NB4 (cell line): ENCODE measurements around the gene TDRD10.

Experiments used
- DNase-seq: peaks from one replicate; pipeline ENCODE4 v3.0.0; 2010; ENCODE audit warnings: low read depth
- H3K4me3 ChIP-seq: one replicate; pipeline ENCODE4 v1.5.1; 2011; ENCODE audit warnings: mild to moderate bottlenecking, low read depth, low read length, moderate library complexity
- CTCF ChIP-seq: IDR thresholded peaks from one replicate; pipeline ENCODE4 v1.5.1; 2012; ENCODE audit warnings: low read depth, low read length
- MYC ChIP-seq: IDR thresholded peaks from 2 replicates; pipeline ENCODE4 v1.6.1; 2011; ENCODE audit warnings: low read depth, low read length
- POLR2A ChIP-seq: IDR thresholded peaks from 2 replicates; pipeline ENCODE4 v1.6.1; 2011; ENCODE audit warnings: mild to moderate bottlenecking; ENCODE audit not compliant: insufficient read length; ENCODE audit errors: extremely low read depth
- TF ChIP-seq, protein P1 (sequence below): IDR thresholded peaks from 2 replicates; pipeline ENCODE4 v1.6.1; 2011; ENCODE audit warnings: low read depth, low read length

TDRD10 gene

GRCh38 chr1:154582885-154583284, 80.9 kb downstream of the TDRD10 start:
- TF ChIP-seq, protein P1, sequence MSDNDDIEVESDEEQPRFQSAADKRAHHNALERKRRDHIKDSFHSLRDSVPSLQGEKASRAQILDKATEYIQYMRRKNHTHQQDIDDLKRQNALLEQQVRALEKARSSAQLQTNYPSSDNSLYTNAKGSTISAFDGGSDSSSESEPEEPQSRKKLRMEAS, result no peak
- TF ChIP-seq CTCF (no peak), MYC (no peak), POLR2A (no peak)
- no peak for DNase-seq
- no peak overlapping the region for H3K4me3 ChIP-seq

GRCh38 chr1:154583773-154584172, 81.8 kb downstream of the TDRD10 start:
- TF ChIP-seq, protein P1, result no peak
- TF ChIP-seq POLR2A, result no peak
- TF ChIP-seq MYC, result no peak
- no peak for TF ChIP-seq CTCF
- no peak overlapping the region for H3K4me3 ChIP-seq
- no peak for DNase-seq

GRCh38 chr1:154584267-154584994, 82.4 kb downstream of the TDRD10 start:
- TF ChIP-seq, protein P1, result no peak
- DNase-seq, result no peak
- no peak overlapping the region for H3K4me3 ChIP-seq

DNA sequence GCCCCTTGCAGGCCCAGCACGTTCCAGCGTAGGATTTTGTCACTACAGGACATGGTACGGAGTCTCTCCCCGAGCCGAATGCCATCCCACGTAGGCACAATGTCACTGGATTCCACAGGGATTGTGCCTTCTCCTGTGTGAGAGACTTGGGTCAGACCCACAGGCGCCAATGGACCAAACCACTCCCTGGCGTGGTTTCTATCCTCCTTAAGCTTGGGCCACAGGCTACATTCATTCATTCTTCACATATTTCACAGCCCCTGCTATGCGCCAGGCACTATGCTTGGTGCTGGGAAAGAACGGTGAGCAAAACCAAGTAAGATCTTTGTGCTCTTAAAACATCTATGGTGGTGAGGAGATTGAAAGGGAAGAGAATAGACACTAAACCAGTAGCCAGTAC, 84.2 kb downstream of the TDRD10 start:
- no peak for DNase-seq
- TF ChIP-seq, protein P1, result no peak
- TF ChIP-seq CTCF (no peak), MYC (no peak), POLR2A (no peak)

GRCh38 chr1:154586641-154587040, 84.6 kb downstream of the TDRD10 start:
- no peak for TF ChIP-seq MYC
- TF ChIP-seq CTCF, result no peak
- TF ChIP-seq, protein P1, result no peak
- no peak for TF ChIP-seq POLR2A
- no peak overlapping the region for H3K4me3 ChIP-seq
- no peak for DNase-seq

More for the DNA sequence above, 84.2 kb downstream of the TDRD10 start:
- H3K4me3 ChIP-seq, result no peak overlapping the region

- no peak overlapping the region for H3K4me3 ChIP-seq
- DNase-seq, result no peak
- TF ChIP-seq MYC (no peak), CTCF (no peak), POLR2A (no peak)
- TF ChIP-seq, protein P1, result no peak
Measured at GRCh38 chr1:154589780-154590179, 87.8 kb downstream of the TDRD10 start.
